ENCODE data around the gene ZNF341. TPM values are rescaled to one million over a fixed set of nuclear protein-coding genes. Genes with fewer than 3 reads are reported as not detected.

The ZNF341 gene
- total RNA-seq, 4 donors from 2014 or later, result 1.7 to 4.4 (median 2.9) TPM

GRCh38 chr20:33773412-33774089 is 41.8 kb downstream of the ZNF341 start:
- Histone ChIP-seq H3K4me3 (no peak overlapping the region), H3K27me3 (no peaks in the 10 kb centered on the region), H3K4me1 (no peaks in the 10 kb centered on the region), H3K9me3 (no peaks in the 10 kb centered on the region), H3K27ac (no peak overlapping the region), H3K36me3 (peaks cover 0 to 33% of the 10 kb centered on the region in 2 donors)
- no peak for ATAC-seq
- WGBS, 2 donors (ENCODE audit: low coverage in 1 of 2), result 100% methylated on average over 1 of the region's 2 CpGs; no CpG with 5 or more reads in 1 of the 2 donors
- TF ChIP-seq CTCF (IDR thresholded peaks at IDR 0.05) (no peak), POLR2AphosphoS5 (IDR thresholded peaks at IDR 0.05) (no peak), EP300 (IDR thresholded peaks at IDR 0.05) (no peak), POLR2A (IDR thresholded peaks at IDR 0.05) (no peak)

GRCh38 chr20:33777816-33778215 is 46.0 kb downstream of the ZNF341 start:
- Histone ChIP-seq H3K4me1 (no peaks in the 10 kb centered on the region), H3K27ac (no peak overlapping the region), H3K4me3 (no peak overlapping the region), H3K36me3 (peaks cover 0 to 24% of the 10 kb centered on the region in 2 donors), H3K27me3 (no peaks in the 10 kb centered on the region), H3K9me3 (no peaks in the 10 kb centered on the region)
- no peak for ATAC-seq
- 74 to 85% methylated on average over 2 of the region's 2 CpGs for WGBS, 2 donors (ENCODE audit: low coverage in 1 of 2)
- no peak for TF ChIP-seq POLR2AphosphoS5 (IDR thresholded peaks at IDR 0.05)
- TF ChIP-seq POLR2A (IDR thresholded peaks at IDR 0.05), result no peak
- TF ChIP-seq CTCF (IDR thresholded peaks at IDR 0.05), result no peak
- TF ChIP-seq EP300 (IDR thresholded peaks at IDR 0.05), result no peak

- Histone ChIP-seq H3K36me3 (peaks cover 0 to 28% of the 10 kb centered on the region in 2 donors), H3K4me3 (no peak overlapping the region), H3K27ac (no peak overlapping the region), H3K27me3 (no peaks in the 10 kb centered on the region), H3K4me1 (no peaks in the 10 kb centered on the region), H3K9me3 (no peaks in the 10 kb centered on the region)
- WGBS, 2 donors (ENCODE audit: low coverage in 1 of 2), result 92 to 100% methylated on average over 2 to 4 of the region's 4 CpGs
- TF ChIP-seq CTCF (IDR thresholded peaks at IDR 0.05), result no peak
- no peak for TF ChIP-seq POLR2A (IDR thresholded peaks at IDR 0.05)
- TF ChIP-seq POLR2AphosphoS5 (IDR thresholded peaks at IDR 0.05), result no peak
- no peak for TF ChIP-seq EP300 (IDR thresholded peaks at IDR 0.05)
- ATAC-seq, result no peak
These were observed 49.3 kb downstream of the ZNF341 start for GRCh38 chr20:33781133-33781532.

- no peak for ATAC-seq
- no peak overlapping the region for H3K27ac ChIP-seq
- H3K9me3 ChIP-seq, result no peaks in the 10 kb centered on the region
- H3K36me3 ChIP-seq, result peaks cover 0 to 28% of the 10 kb centered on the region in 2 donors
- TF ChIP-seq POLR2AphosphoS5 (IDR thresholded peaks at IDR 0.05) (no peak), EP300 (IDR thresholded peaks at IDR 0.05) (no peak), CTCF (IDR thresholded peaks at IDR 0.05) (no peak), POLR2A (IDR thresholded peaks at IDR 0.05) (no peak)
- 100% methylated on average over 1 of the region's 1 CpG; no CpG with 5 or more reads in 1 of the 2 donors for WGBS, 2 donors (ENCODE audit: low coverage in 1 of 2)
- H3K27me3 ChIP-seq, result no peaks in the 10 kb centered on the region
- H3K4me3 ChIP-seq, result no peak overlapping the region
- no peaks in the 10 kb centered on the region for H3K4me1 ChIP-seq
These were observed 50.1 kb downstream of the ZNF341 start for GRCh38 chr20:33781945-33782344.

- Histone ChIP-seq H3K4me1 (peaks cover 0 to 2% (median 0%) of the 10 kb centered on the region in 3 donors), H3K27ac (no peak overlapping the region), H3K9me3 (no peaks in the 10 kb centered on the region), H3K27me3 (no peaks in the 10 kb centered on the region), H3K36me3 (peaks cover 0 to 37% of the 10 kb centered on the region in 2 donors), H3K4me3 (no peak overlapping the region)
- TF ChIP-seq POLR2AphosphoS5 (IDR thresholded peaks at IDR 0.05) (no peak), CTCF (IDR thresholded peaks at IDR 0.05) (no peak), EP300 (IDR thresholded peaks at IDR 0.05) (no peak), POLR2A (IDR thresholded peaks at IDR 0.05) (no peak)
- no peak for ATAC-seq
- 74 to 88% methylated on average over 4 to 5 of the region's 5 CpGs for WGBS, 2 donors (ENCODE audit: low coverage in 1 of 2)
These were observed 51.5 kb downstream of the ZNF341 start for GRCh38 chr20:33783256-33783655.
